Psoas muscle (tissue), 8 donors: ENCODE measurements around the gene SETD2. TPM values are rescaled to one million over a fixed set of nuclear protein-coding genes. Genes with fewer than 3 reads are reported as not detected.

ENCODE experiments used
- ATAC-seq, 4 donors: fragments of 200-7000 bp; cut with Tn5 transposase; one replicate each; pipeline ENCODE4 v1.9.1; 2020; ENCODE audit warnings: moderate library complexity in 3 of 4, mild to moderate bottlenecking in 2 of 4
- DNase-seq, 2 donors: peaks; one replicate each; pipeline ENCODE4 v3.0.0-alpha.2; 2020
- H3K27ac ChIP-seq: fragments of 200-600 bp; one replicate; pipeline ENCODE4 v1.8.0; 2022
- H3K27me3 ChIP-seq, 3 donors: fragments of 200-600 bp in 1 of 3; one replicate each; pipeline versions ENCODE4 v1.6.1 to v1.8.0; 2013 to 2022; ENCODE audit warnings: low read length in 2 of 3, mild to moderate bottlenecking in 2 of 3, moderate library complexity in 1 of 3; ENCODE audit not compliant: insufficient read depth in 3 of 3
- H3K36me3 ChIP-seq, 2 donors: fragments of 200-600 bp in 1 of 2; one replicate each; pipeline versions ENCODE4 v1.6.1 to v1.8.0; 2013 to 2022; ENCODE audit warnings: low read depth in 1 of 2, mild to moderate bottlenecking in 1 of 2, moderate library complexity in 1 of 2; ENCODE audit not compliant: insufficient read depth in 1 of 2
- H3K4me1 ChIP-seq: fragments of 200-600 bp; one replicate; pipeline ENCODE4 v1.8.0; 2022
- H3K4me3 ChIP-seq: fragments of 200-600 bp; one replicate; pipeline ENCODE4 v1.8.0; 2022; ENCODE audit warnings: mild to moderate bottlenecking
- H3K9me3 ChIP-seq: fragments of 200-600 bp; one replicate; pipeline ENCODE4 v1.8.0; 2022
- CTCF ChIP-seq: fragments of 200-600 bp; IDR thresholded peaks from one replicate; pipeline ENCODE4 v1.8.0; 2022; ENCODE audit warnings: antibody characterized with exemption
- WGBS, 3 donors: extraction: QIAGEN DNeasy Blood & Tissue Kit; methylation state at CpG; one replicate each; pipeline versions ENCODE4 v1.1.6 to v1.1.7; 2013; 5-methylcytosine and 5-hydroxymethylcytosine counted together
- intact Hi-C, 2 donors: fragments of 100-400 bp; cut with DNase I; formaldehyde crosslinking; loops; one replicate each; pipeline versions ENCODE4 v1.11.0 to v1.14.2; 2022
- polyA plus RNA-seq, 3 donors: library from polyadenylated mRNA; stranded (reverse); fragments of 200-250 nt; gene quantifications; one replicate each; pipeline ENCODE4 v1.2.3, GENCODE V29; 2013
- total RNA-seq, 4 donors: library from RNA; stranded (reverse); fragmentation: NEBNext Ultra II Directional in 2 of 4; extraction: Animal tissue kit (Norgen Biotek cat#: 25700) in 2 of 4; gene quantifications; one replicate each; pipeline versions ENCODE4 v1.2.1 to v1.2.4, GENCODE V29; 2021 to 2023
- donor health status: healthy with polysubstance abuse.
- donor health status: DM: no; HTN: no; CAD: no; lungs with moderate emphysema.
- donor health status: Bipolar disorder and iron deficiency.
- donor health status: healthy.
- donor health status: DM: yes; HTN: yes; CAD: no.
- donor health status: DM: no; HTN: no; CAD: no.
- donor health status: DM: no; HTN: no; CAD: no.
- donor health status: DM: yes; HTN: yes; CAD: no.

SETD2 gene
- total and polyA plus RNA-seq, 7 donors, result 10.1 to 38.1 (median 33.7) TPM

GRCh38 chr3:46987743-46988401 lies 176.0 kb downstream of the SETD2 start:
- peak; percentile 40 to 69 (median 44) for ATAC-seq

DNA sequence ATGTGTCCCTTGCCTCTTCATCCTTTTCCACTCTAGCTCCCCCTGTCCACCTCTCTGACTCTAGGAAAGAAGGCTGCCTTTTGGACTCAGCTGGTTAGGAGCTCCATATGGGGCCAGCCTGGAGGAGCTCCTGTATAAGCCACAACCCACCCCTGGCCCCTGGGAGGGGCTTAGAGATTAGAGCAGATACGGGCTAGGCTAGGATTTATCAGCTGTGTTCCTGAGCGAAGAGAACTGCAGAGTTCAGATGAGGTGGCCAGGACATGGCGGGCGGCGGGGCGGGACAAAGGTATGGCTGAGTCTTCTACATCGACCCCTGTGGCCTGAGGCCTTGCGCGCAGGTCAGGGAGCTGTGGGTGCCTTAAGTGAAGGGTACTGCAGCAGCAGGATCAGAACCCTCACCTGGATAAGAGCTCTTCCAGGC lies 176.6 kb downstream of the SETD2 start:
- DNase-seq (no peak), ATAC-seq (peak in 2 of 4 donors; percentile 1 to 7)
- 72 to 91% (median 89%) methylated on average over 6 to 9 of the region's 9 CpGs for WGBS, 3 donors
- Histone ChIP-seq H3K9me3 (no peaks in the 10 kb centered on the region), H3K36me3 (no peaks in the 10 kb centered on the region), H3K4me1 (no peaks in the 10 kb centered on the region), H3K27me3 (no peaks in the 10 kb centered on the region), H3K4me3 (no peak overlapping the region), H3K27ac (peak overlapping the region; percentile 41)
- no peak for TF ChIP-seq CTCF
- intact Hi-C loops, result no loop called here

More at GRCh38 chr3:46987743-46988401, 176.0 kb downstream of the SETD2 start:
- Histone ChIP-seq H3K4me1 (no peaks in the 10 kb centered on the region), H3K27ac (peak overlapping the region; percentile 41), H3K27me3 (no peaks in the 10 kb centered on the region), H3K4me3 (peak overlapping the region; percentile 32), H3K9me3 (no peaks in the 10 kb centered on the region), H3K36me3 (no peaks in the 10 kb centered on the region)
- no peak for TF ChIP-seq CTCF
- DNase-seq, result peak; percentile 67 to 81
- intact Hi-C loops, result no loop called here
- 56 to 65% (median 58%) methylated on average over 13 to 16 of the region's 16 CpGs for WGBS, 3 donors

- Histone ChIP-seq H3K27ac (no peak overlapping the region), H3K27me3 (no peaks in the 10 kb centered on the region), H3K9me3 (no peaks in the 10 kb centered on the region), H3K36me3 (no peaks in the 10 kb centered on the region), H3K4me3 (no peak overlapping the region), H3K4me1 (no peaks in the 10 kb centered on the region)
- DNase-seq (peak in 1 of 2 donors; percentile 32), ATAC-seq (no peak)
- no peak for TF ChIP-seq CTCF
- WGBS, 3 donors, result 75 to 90% (median 84%) methylated on average over 3 of the region's 3 CpGs
- intact Hi-C loops, result no loop called here
Observed at GRCh38 chr3:46986782-46987310, 177.1 kb downstream of the SETD2 start.

DNA sequence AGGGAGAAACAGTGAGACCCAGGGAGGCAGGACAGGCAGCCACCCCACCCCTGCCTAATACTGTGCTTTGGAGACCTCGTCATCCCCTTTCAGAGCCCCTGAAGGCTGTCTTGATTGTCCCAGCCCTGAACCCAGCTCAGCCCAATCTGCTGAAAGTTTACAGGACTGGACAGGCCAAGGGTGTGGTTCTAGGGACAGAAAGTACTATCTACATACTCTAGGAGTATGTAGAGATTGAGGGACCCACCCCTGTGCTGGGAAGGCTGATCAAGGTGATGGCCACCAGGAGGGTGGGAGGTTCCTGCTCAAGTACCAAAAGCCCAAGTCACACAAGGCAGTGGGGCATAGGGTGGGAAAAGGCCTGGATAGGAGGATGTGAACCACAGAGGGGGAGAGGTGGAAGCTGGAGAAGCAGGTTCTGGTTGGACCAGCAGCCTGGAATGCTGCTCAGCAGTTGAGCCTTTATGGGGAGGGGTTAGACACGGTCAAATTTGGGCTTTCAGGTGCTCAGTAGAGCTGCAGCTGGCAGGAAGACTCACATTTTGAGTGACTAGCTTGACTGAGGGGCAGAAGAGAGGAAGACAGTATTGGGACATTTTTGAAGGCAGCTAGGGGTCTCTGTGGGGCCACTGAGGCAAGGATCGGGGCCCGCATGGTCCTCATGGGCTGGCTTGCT lies 177.7 kb downstream of the SETD2 start:
- Histone ChIP-seq H3K36me3 (no peaks in the 10 kb centered on the region), H3K4me3 (no peak overlapping the region), H3K9me3 (no peaks in the 10 kb centered on the region), H3K27me3 (no peaks in the 10 kb centered on the region), H3K4me1 (no peaks in the 10 kb centered on the region), H3K27ac (no peak overlapping the region)
- no peak for ATAC-seq
- DNase-seq, result peak in 1 of 2 donors; percentile 1
- intact Hi-C loops, result no loop called here
- WGBS, 3 donors, result 91 to 100% (median 94%) methylated on average over 4 of the region's 4 CpGs
- TF ChIP-seq CTCF, result no peak
